T1000 (cell line): ENCODE data around the gene CPNE6.

Experiments
- DNase-seq: peaks from one replicate; lab custom pipeline; 2025; ENCODE audit warnings: mixed read lengths; lab: John Stamatoyannopoulos, UW

The CPNE6 gene

GRCh38 chr14:24086193-24086955 lies 15.0 kb downstream of the CPNE6 start:
- DNase-seq, result no peak

- no peak for DNase-seq
These were observed 15.6 kb downstream of the CPNE6 start for GRCh38 chr14:24087004-24087403.

- DNase-seq, result no peak
These were observed 16.7 kb downstream of the CPNE6 start for GRCh38 chr14:24088095-24088494.

- DNase-seq, result no peak
These were observed 18.5 kb downstream of the CPNE6 start for GRCh38 chr14:24089890-24090289.

GRCh38 chr14:24092110-24092504 lies 20.7 kb downstream of the CPNE6 start:
- DNase-seq, result no peak

- DNase-seq, result no peak
These were observed 21.3 kb downstream of the CPNE6 start for GRCh38 chr14:24092505-24093206.

GRCh38 chr14:24093207-24093900 lies 22.0 kb downstream of the CPNE6 start:
- DNase-seq, result no peak

GRCh38 chr14:24093901-24094840 lies 22.8 kb downstream of the CPNE6 start, which contains the start of gene PCK2:
TSS of gene PCK2 (plus strand) at chr14:24094311. CDS start at chr14:24094406, 95 bp downstream.
- DNase-seq, result peak; percentile 79

- DNase-seq, result no peak
These were observed 23.5 kb downstream of the CPNE6 start for GRCh38 chr14:24094841-24095270.

GRCh38 chr14:24095271-24096068 lies 24.1 kb downstream of the CPNE6 start:
- no peak for DNase-seq

GRCh38 chr14:24096545-24097181 lies 25.3 kb downstream of the CPNE6 start:
- DNase-seq, result no peak

GRCh38 chr14:24098229-24098926 lies 27.0 kb downstream of the CPNE6 start:
- no peak for DNase-seq

GRCh38 chr14:24098927-24099813 lies 27.8 kb downstream of the CPNE6 start:
- DNase-seq, result no peak

GRCh38 chr14:24100197-24100981 lies 29.0 kb downstream of the CPNE6 start:
- no peak for DNase-seq

- DNase-seq, result no peak
These were observed 29.7 kb downstream of the CPNE6 start for GRCh38 chr14:24100982-24101494.

GRCh38 chr14:24102357-24103048 lies 31.1 kb downstream of the CPNE6 start:
- DNase-seq, result no peak

- no peak for DNase-seq
These were observed 32.1 kb downstream of the CPNE6 start for GRCh38 chr14:24103451-24103850.
